T-helper 1 cell (primary cell): Measurements from ENCODE around the gene NOX4.
"Not testable (repeated sequence)": the region's sequence is repeated elsewhere in the genome, so short reads cannot be mapped to it uniquely, and the experiment has no call there.

Source experiments
- DNase-seq, 5 donors: peaks; one replicate each; pipeline ENCODE4 v3.0.0-alpha.2; 2012 to 2020

The NOX4 gene

GRCh38 chr11:89288004-89288403, 203.2 kb downstream of the NOX4 start:
- not testable (repeated sequence) for DNase-seq

GRCh38 chr11:89286601-89287000, 204.6 kb downstream of the NOX4 start:
- not testable (repeated sequence) for DNase-seq

GRCh38 chr11:89281032-89281677, 210.0 kb downstream of the NOX4 start:
- DNase-seq, result not testable (repeated sequence)

DNA sequence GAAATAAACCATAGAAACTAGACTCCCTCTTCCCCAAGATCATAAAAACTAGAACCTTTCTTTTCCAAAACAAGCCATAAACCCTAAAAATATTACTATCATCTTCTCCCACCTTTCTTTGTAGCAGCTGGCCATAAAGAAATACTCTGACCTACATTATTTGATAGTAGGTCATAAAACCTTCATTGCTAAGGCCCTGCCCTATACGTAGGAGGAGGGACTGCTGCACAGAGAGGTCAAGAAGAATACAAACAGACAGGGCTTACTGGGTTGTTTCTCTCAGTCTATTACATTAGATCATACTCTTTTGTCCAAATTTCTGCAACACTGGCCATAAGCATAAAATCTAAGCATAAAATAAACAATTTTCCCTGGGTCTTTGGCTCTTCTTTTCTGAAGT, 212.0 kb downstream of the NOX4 start:
- DNase-seq, result no peak

GRCh38 chr11:89275966-89276365, 215.2 kb downstream of the NOX4 start:
- no peak for DNase-seq
